HG03045 (cell line): ENCODE measurements around the gene NCKAP5.

Experiments
- ATAC-seq: cut with Tn5 transposase; IDR thresholded peaks from one replicate; pipeline ENCODE4 v1.9.1; 2021; ENCODE audit warnings: mild to moderate bottlenecking, moderate library complexity; ENCODE audit not compliant: unreplicated experiment

NCKAP5 gene

GRCh38 chr2:132793532-132793931 is 774.7 kb downstream of the NCKAP5 start:
- ATAC-seq = no peak

- ATAC-seq = no peak
Measured at GRCh38 chr2:132790207-132790785, 778.0 kb downstream of the NCKAP5 start.

GRCh38 chr2:132789066-132789465 is 779.2 kb downstream of the NCKAP5 start:
- no peak for ATAC-seq

- ATAC-seq = no peak
Measured at GRCh38 chr2:132788310-132788838, 779.9 kb downstream of the NCKAP5 start.

GRCh38 chr2:132783883-132784282 is 784.4 kb downstream of the NCKAP5 start:
- no peak for ATAC-seq

- no peak for ATAC-seq
Measured at GRCh38 chr2:132782176-132782783, 786.0 kb downstream of the NCKAP5 start.

- ATAC-seq = no peak
Measured at GRCh38 chr2:132780651-132781050, 787.6 kb downstream of the NCKAP5 start.

GRCh38 chr2:132779206-132779721 is 789.0 kb downstream of the NCKAP5 start:
- ATAC-seq = no peak

GRCh38 chr2:132776287-132776686 is 792.0 kb downstream of the NCKAP5 start:
- ATAC-seq = no peak

- no peak for ATAC-seq
Measured at GRCh38 chr2:132774189-132774588, 794.1 kb downstream of the NCKAP5 start.

GRCh38 chr2:132773331-132773730 is 794.9 kb downstream of the NCKAP5 start:
- ATAC-seq = no peak

GRCh38 chr2:132772340-132772739 is 795.9 kb downstream of the NCKAP5 start:
- no peak for ATAC-seq

- no peak for ATAC-seq
Measured at GRCh38 chr2:132766573-132766972, 801.7 kb downstream of the NCKAP5 start.

- ATAC-seq = no peak
Measured at GRCh38 chr2:132761437-132761836, 806.8 kb downstream of the NCKAP5 start.

GRCh38 chr2:132760971-132761370 is 807.3 kb downstream of the NCKAP5 start:
- ATAC-seq = no peak

- no peak for ATAC-seq
Measured at GRCh38 chr2:132760405-132760804, 807.9 kb downstream of the NCKAP5 start.

GRCh38 chr2:132758995-132759394 is 809.3 kb downstream of the NCKAP5 start:
- ATAC-seq = no peak

- no peak for ATAC-seq
Measured at GRCh38 chr2:132757676-132758075, 810.6 kb downstream of the NCKAP5 start.

- no peak for ATAC-seq
Measured at GRCh38 chr2:132757002-132757589, 811.2 kb downstream of the NCKAP5 start.

GRCh38 chr2:132754867-132755472 is 813.3 kb downstream of the NCKAP5 start:
- ATAC-seq = no peak

- ATAC-seq = no peak
Measured at GRCh38 chr2:132754392-132754791, 813.9 kb downstream of the NCKAP5 start.
